ENCODE measurements around the gene CIT. TPM values are rescaled to one million over a fixed set of nuclear protein-coding genes. Genes with fewer than 3 reads are reported as not detected.

CIT gene
- total and polyA plus RNA-seq, 12 donors: 4.3 to 65.9 (median 18.9) TPM

DNA sequence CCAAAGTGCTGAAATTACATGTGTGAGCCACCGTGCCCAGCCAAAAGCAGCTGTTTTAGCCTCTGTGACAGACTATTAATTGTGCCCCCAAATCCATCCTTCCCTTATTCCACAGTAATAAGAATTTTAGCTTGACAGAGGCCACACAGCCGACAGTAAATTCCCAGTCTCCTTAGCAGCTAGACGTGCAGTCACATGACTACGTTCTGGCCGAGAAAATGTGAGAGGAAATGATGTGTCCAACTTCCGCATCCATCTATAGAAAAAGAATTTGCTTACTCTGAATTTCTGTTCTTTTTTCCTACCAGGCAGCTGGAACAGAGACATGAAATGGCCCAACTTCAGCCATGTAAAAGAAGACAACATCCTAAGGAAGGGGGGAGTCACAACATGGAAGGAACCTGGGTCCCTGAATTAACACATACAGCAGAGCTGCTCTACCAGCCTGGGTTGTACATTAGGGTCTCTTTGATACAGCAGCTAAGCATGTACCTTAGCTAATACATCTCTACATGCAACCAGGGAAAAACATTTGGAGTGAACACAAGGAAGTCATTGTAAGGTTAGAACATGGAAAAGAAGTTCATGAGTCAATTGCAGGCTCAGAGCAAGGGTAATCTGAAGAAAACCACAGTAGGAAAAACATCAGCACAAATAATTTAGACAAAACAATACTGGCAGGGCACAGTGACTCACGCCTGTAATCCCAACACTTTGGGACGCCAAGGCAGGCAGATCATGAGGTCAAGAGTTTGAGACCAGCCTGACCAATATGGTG is 35.5 kb downstream of the CIT start:
- WGBS, 4 donors: 89 to 97% (median 92%) methylated on average over 8 of the region's 8 CpGs
- DNase-seq: no peak
- H3K36me3 ChIP-seq (replicated peaks in 1 of 2): no peaks in the 10 kb centered on the region
- TF ChIP-seq POLR2A (IDR thresholded peaks at IDR 0.05): no peak
- TF ChIP-seq, protein P1, sequence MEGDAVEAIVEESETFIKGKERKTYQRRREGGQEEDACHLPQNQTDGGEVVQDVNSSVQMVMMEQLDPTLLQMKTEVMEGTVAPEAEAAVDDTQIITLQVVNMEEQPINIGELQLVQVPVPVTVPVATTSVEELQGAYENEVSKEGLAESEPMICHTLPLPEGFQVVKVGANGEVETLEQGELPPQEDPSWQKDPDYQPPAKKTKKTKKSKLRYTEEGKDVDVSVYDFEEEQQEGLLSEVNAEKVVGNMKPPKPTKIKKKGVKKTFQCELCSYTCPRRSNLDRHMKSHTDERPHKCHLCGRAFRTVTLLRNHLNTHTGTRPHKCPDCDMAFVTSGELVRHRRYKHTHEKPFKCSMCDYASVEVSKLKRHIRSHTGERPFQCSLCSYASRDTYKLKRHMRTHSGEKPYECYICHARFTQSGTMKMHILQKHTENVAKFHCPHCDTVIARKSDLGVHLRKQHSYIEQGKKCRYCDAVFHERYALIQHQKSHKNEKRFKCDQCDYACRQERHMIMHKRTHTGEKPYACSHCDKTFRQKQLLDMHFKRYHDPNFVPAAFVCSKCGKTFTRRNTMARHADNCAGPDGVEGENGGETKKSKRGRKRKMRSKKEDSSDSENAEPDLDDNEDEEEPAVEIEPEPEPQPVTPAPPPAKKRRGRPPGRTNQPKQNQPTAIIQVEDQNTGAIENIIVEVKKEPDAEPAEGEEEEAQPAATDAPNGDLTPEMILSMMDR (IDR thresholded peaks at IDR 0.05): no peak
- H3K9me3 ChIP-seq (replicated peaks in 1 of 3): no peaks in the 10 kb centered on the region
- H3K4me3 ChIP-seq: no peak overlapping the region
- intact Hi-C loops (cut with DNase I): no loop called here
- H3K27me3 ChIP-seq: no peaks in the 10 kb centered on the region
- no peaks in the 10 kb centered on the region for H3K4me1 ChIP-seq (replicated peaks in 1 of 2)
- no peak overlapping the region for H3K27ac ChIP-seq

GRCh38 chr12:119840582-119840981 is 36.5 kb downstream of the CIT start:
- intact Hi-C loops (cut with DNase I): no loop called here
- WGBS, 4 donors: 94 to 97% (median 95%) methylated on average over 3 of the region's 3 CpGs
- no peaks in the 10 kb centered on the region for H3K36me3 ChIP-seq (replicated peaks in 1 of 2)
- no peak overlapping the region for H3K4me3 ChIP-seq
- no peaks in the 10 kb centered on the region for H3K4me1 ChIP-seq (replicated peaks in 1 of 2)
- no peaks in the 10 kb centered on the region for H3K27me3 ChIP-seq
- TF ChIP-seq, protein P1 (IDR thresholded peaks at IDR 0.05): no peak
- TF ChIP-seq POLR2A (IDR thresholded peaks at IDR 0.05): no peak
- no peak for DNase-seq
- H3K27ac ChIP-seq: no peak overlapping the region
- no peaks in the 10 kb centered on the region for H3K9me3 ChIP-seq (replicated peaks in 1 of 3)

DNA sequence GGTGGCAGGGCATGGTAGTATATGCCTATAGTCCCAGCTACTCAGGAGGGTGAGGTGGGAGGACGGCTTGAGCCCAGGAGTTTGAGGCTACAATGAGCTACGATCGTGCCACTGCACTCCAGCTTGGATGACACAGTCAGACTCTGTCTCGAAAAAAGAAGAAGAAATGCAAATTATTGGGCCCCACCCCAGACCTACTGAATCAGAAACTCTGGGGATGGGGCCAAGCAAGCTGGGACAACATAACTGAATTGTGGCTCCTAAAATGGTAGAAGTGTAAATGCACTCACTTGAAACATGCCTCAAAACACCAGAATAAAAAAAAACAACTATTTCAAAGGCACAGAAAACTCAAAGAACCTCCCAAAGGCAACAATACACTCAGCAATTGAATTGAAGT is 37.0 kb downstream of the CIT start:
- H3K27ac ChIP-seq: no peak overlapping the region
- intact Hi-C loops (cut with DNase I): no loop called here
- H3K9me3 ChIP-seq (replicated peaks in 1 of 3): no peaks in the 10 kb centered on the region
- no peak for DNase-seq
- H3K4me1 ChIP-seq (replicated peaks in 1 of 2): no peaks in the 10 kb centered on the region
- H3K4me3 ChIP-seq: no peak overlapping the region
- H3K27me3 ChIP-seq: no peaks in the 10 kb centered on the region
- H3K36me3 ChIP-seq (replicated peaks in 1 of 2): no peaks in the 10 kb centered on the region
- TF ChIP-seq POLR2A (IDR thresholded peaks at IDR 0.05): no peak
- TF ChIP-seq, protein P1 (IDR thresholded peaks at IDR 0.05): no peak
- 91 to 98% (median 93%) methylated on average over 4 of the region's 4 CpGs for WGBS, 4 donors

GRCh38 chr12:119838826-119839600 is 38.1 kb downstream of the CIT start:
- Histone ChIP-seq H3K36me3 (replicated peaks in 1 of 2) (no peaks in the 10 kb centered on the region), H3K4me1 (replicated peaks in 1 of 2) (no peaks in the 10 kb centered on the region), H3K4me3 (no peak overlapping the region), H3K27ac (no peak overlapping the region), H3K9me3 (replicated peaks in 1 of 3) (no peaks in the 10 kb centered on the region), H3K27me3 (no peaks in the 10 kb centered on the region)
- 95 to 96% (median 95%) methylated on average over 14 of the region's 14 CpGs for WGBS, 4 donors
- TF ChIP-seq POLR2A (IDR thresholded peaks at IDR 0.05): no peak
- TF ChIP-seq, protein P1 (IDR thresholded peaks at IDR 0.05): no peak
- intact Hi-C loops (cut with DNase I): no loop called here
- DNase-seq: no peak

All from adrenal gland (tissue), 12 donors.